IMR-90 (cell line): ENCODE data around the gene LAP3. TPM values are rescaled to one million over a fixed set of nuclear protein-coding genes. Genes with fewer than 3 reads are reported as not detected.

ENCODE experiments used
- ATAC-seq: fragments of 200-7000 bp; cut with Tn5 transposase; 2 replicates; pipeline ENCODE4 v1.9.1; 2020; ENCODE audit warnings: low read depth, mild to moderate bottlenecking, moderate library complexity
- BruUV-seq: library from RNA; stranded (reverse); fragments of 400-500 nt; replicated peaks from 2 replicates; lab custom pipeline; 2021; lab: Mats Ljungman, UMichigan
- CTCF ChIA-PET: fragments of 300-600 bp; formaldehyde crosslinking; extraction: SDS; loops from one replicate; lab custom pipeline; 2021; ENCODE audit warnings: antibody characterized with exemption; lab: Yijun Ruan, JAX
- POLR2A ChIA-PET: fragments of 300-600 bp; sonication (Branson Sonifier 250); formaldehyde crosslinking; loops from one replicate; lab custom pipeline; 2022; ENCODE audit warnings: antibody characterized with exemption; ENCODE audit not compliant: unreplicated experiment; lab: Charles Lee
- DNase-seq: peaks from one replicate; pipeline ENCODE4 v3.0.0; 2013
- H2AFZ ChIP-seq: replicated peaks from 2 replicates; pipeline ENCODE3; 2013; ENCODE audit warnings: low read length, mild to moderate bottlenecking; ENCODE audit not compliant: poor library complexity
- H2AK5ac ChIP-seq: 2 replicates; pipeline ENCODE4 v1.6.1; 2013; ENCODE audit warnings: low read depth, low read length, inconsistent platforms
- H2AK9ac ChIP-seq: replicated peaks from 2 replicates; pipeline ENCODE3; 2013; ENCODE audit warnings: mild to moderate bottlenecking, low read depth, low read length, moderate library complexity; ENCODE audit not compliant: poor library complexity
- H2BK120ac ChIP-seq: 2 replicates; pipeline ENCODE4 v1.6.1; 2013; ENCODE audit warnings: low read depth, low read length, inconsistent platforms
- H2BK15ac ChIP-seq: 3 replicates; pipeline ENCODE4 v1.6.1; 2013; ENCODE audit warnings: low read depth, low read length, inconsistent platforms
- H2BK20ac ChIP-seq: 2 replicates; pipeline ENCODE4 v1.6.1; 2013; ENCODE audit warnings: low read depth, mild to moderate bottlenecking, inconsistent platforms, low read length, moderate library complexity
- H2BK5ac ChIP-seq: 2 replicates; pipeline ENCODE4 v1.6.1; 2013; ENCODE audit warnings: mild to moderate bottlenecking, low read depth, low read length, inconsistent platforms; ENCODE audit not compliant: poor library complexity, severe bottlenecking
- H3K14ac ChIP-seq: replicated peaks from 2 replicates; pipeline ENCODE4 v1.6.1; 2013; ENCODE audit warnings: low read depth, low read length, inconsistent platforms
- H3K18ac ChIP-seq: 2 replicates; pipeline ENCODE4 v1.6.1; 2013; ENCODE audit warnings: low read depth, low read length, control low read depth
- H3K23ac ChIP-seq: 2 replicates; pipeline ENCODE4 v1.6.1; 2013; ENCODE audit warnings: low read depth, low read length, inconsistent platforms
- H3K27ac ChIP-seq: 2 replicates; pipeline ENCODE4 v1.5.1; 2013; ENCODE audit warnings: mild to moderate bottlenecking, control low read depth, low read length; ENCODE audit not compliant: insufficient read depth
- H3K27me3 ChIP-seq: 2 replicates; pipeline ENCODE4 v1.6.1; 2013; ENCODE audit warnings: low read length; ENCODE audit not compliant: control insufficient read depth, insufficient read depth
- H3K36me3 ChIP-seq: 2 replicates; pipeline ENCODE4 v1.6.1; 2013; ENCODE audit warnings: low read length, mixed read lengths; ENCODE audit not compliant: control insufficient read depth, insufficient read depth
- H3K4ac ChIP-seq: 2 replicates; pipeline ENCODE4 v1.6.1; 2013; ENCODE audit warnings: low read depth, low read length, inconsistent platforms
- H3K4me1 ChIP-seq: 2 replicates; pipeline ENCODE4 v1.6.1; 2013; ENCODE audit warnings: low read length, mixed read lengths; ENCODE audit not compliant: control insufficient read depth, insufficient read depth
- H3K4me2 ChIP-seq: 2 replicates; pipeline ENCODE4 v1.6.1; 2013; ENCODE audit warnings: low read depth, mild to moderate bottlenecking, control low read depth, low read length, moderate library complexity
- H3K4me3 ChIP-seq: 2 replicates; pipeline ENCODE4 v1.5.1; 2013; ENCODE audit warnings: low read depth, mild to moderate bottlenecking, control low read depth, low read length, moderate library complexity; ENCODE audit not compliant: insufficient read depth
- H3K56ac ChIP-seq: 2 replicates; pipeline ENCODE4 v1.6.1; 2013; ENCODE audit warnings: low read length, inconsistent platforms; ENCODE audit not compliant: insufficient read depth; ENCODE audit errors: extremely low read depth
- H3K79me1 ChIP-seq, 2 experiments: 2 replicates each; pipeline ENCODE4 v1.6.1; 2013; ENCODE audit warnings: low read length in 2 of 2, inconsistent platforms in 1 of 2, low read depth in 1 of 2
- H3K9ac ChIP-seq: 2 replicates; pipeline ENCODE4 v1.6.1; 2013; ENCODE audit warnings: low read depth, low read length, control low read depth
- H3K9me1 ChIP-seq: 2 replicates; pipeline ENCODE4 v1.6.1; 2013; ENCODE audit warnings: low read length, inconsistent platforms; ENCODE audit not compliant: insufficient read depth
- H3K9me3 ChIP-seq: 2 replicates; pipeline ENCODE4 v1.6.1; 2013; ENCODE audit warnings: low read length; ENCODE audit not compliant: control insufficient read depth, insufficient read depth
- H4K20me1 ChIP-seq: 2 replicates; pipeline ENCODE4 v1.6.1; 2013; ENCODE audit warnings: low read length, inconsistent platforms; ENCODE audit not compliant: insufficient read depth
- H4K5ac ChIP-seq: 2 replicates; pipeline ENCODE4 v1.6.1; 2013; ENCODE audit warnings: mild to moderate bottlenecking, low read depth, low read length, control low read depth
- H4K8ac ChIP-seq, 2 experiments: 2 replicates each; pipeline ENCODE4 v1.6.1; 2013; ENCODE audit warnings: low read depth in 2 of 2, low read length in 2 of 2, control low read depth in 1 of 2, inconsistent platforms in 1 of 2
- H4K91ac ChIP-seq: 2 replicates; pipeline ENCODE4 v1.6.1; 2013; ENCODE audit warnings: low read depth, low read length, inconsistent platforms; ENCODE audit not compliant: insufficient read depth
- CHD1 ChIP-seq: IDR thresholded peaks from 2 replicates; pipeline ENCODE4 v1.6.1; 2012; ENCODE audit warnings: low read depth, low read length, improper control_type of control experiment
- FOS ChIP-seq: fragments of 150-350 bp; IDR thresholded peaks from 2 replicates; pipeline ENCODE4 v1.6.1; 2016; ENCODE audit warnings: low read depth, low read length
- NFE2L2 ChIP-seq: fragments of 150-350 bp; IDR thresholded peaks from 2 replicates; pipeline ENCODE4 v1.6.1; 2016; ENCODE audit warnings: low read depth, mild to moderate bottlenecking, low read length
- RCOR1 ChIP-seq: IDR thresholded peaks from 2 replicates; pipeline ENCODE4 v1.6.1; 2012; ENCODE audit warnings: mild to moderate bottlenecking, low read length, improper control_type of control experiment; ENCODE audit not compliant: insufficient replicate concordance
- RFX5 ChIP-seq: IDR thresholded peaks from 2 replicates; pipeline ENCODE4 v1.8.0; 2012; ENCODE audit warnings: low read depth, mild to moderate bottlenecking, low read length, moderate library complexity
- WGBS, 2 experiments: methylation state at CpG; one replicate each; pipeline versions ENCODE4 v1.1.5 to v1.1.7; 2013; ENCODE audit warnings: missing lambda C conversion rate in 2 of 2; ENCODE audit not compliant: insufficient read length in 1 of 2; ENCODE audit errors: extremely low coverage in 2 of 2; 5-methylcytosine and 5-hydroxymethylcytosine counted together
- dilution Hi-C: fragments of 300-500 bp; cut with HindIII; formaldehyde crosslinking; loops from one replicate; pipeline ENCODE4 v1.14.3; 2018; ENCODE audit warnings: low sequenced_read_pairs; ENCODE audit not compliant: unreplicated experiment
- in situ Hi-C: fragments of 300-500 bp; cut with MboI; formaldehyde crosslinking; loops from 3 replicates; pipeline ENCODE4 v1.14.3; 2019; ENCODE audit warnings: low sequenced_read_pairs, inconsistent platforms, mixed read lengths
- intact Hi-C: fragments of 100-400 bp; cut with micrococcal nuclease; formaldehyde crosslinking; loops from 2 replicates; pipeline ENCODE4 v1.10.0; 2022
- polyA plus RNA-seq, 3 experiments: library from polyadenylated mRNA; depleted of rRNA; stranded (reverse); fragments of >200 nt; gene quantifications; 2 replicates each; pipeline ENCODE4 v1.2.3, GENCODE V29; 2012; ENCODE audit warnings: low replicate concordance in 1 of 3
- total RNA-seq: library from RNA; depleted of rRNA; stranded (reverse); fragments of >200 nt; gene quantifications from 2 replicates; pipeline ENCODE4 v1.2.3, GENCODE V29; 2012

The LAP3 gene
- total and polyA plus RNA-seq, 2 of the 4 experiments (the other 2 are of a cell fraction), result 57.9 to 91.6 TPM

GRCh38 chr4:17613761-17614415, 36.9 kb downstream of the LAP3 start:
- Histone ChIP-seq H3K27ac (peak overlapping the region; percentile 73), H3K79me1 (peaks cover 0 to 26% of the 10 kb centered on the region in 2 experiments; a peak in 2 of 4 replicates), H3K4me1 (peaks cover 5% of the 10 kb centered on the region), H4K91ac (peak overlapping the region; percentile 78; the same call in 1 of the 2 replicates), H2AFZ (peak overlapping the region; percentile 91), H3K4me3 (peak overlapping the region; percentile 75), H3K9me3 (no peaks in the 10 kb centered on the region), H2BK20ac (peak overlapping the region; percentile 16; the same call in 1 of the 2 replicates), H4K20me1 (peaks cover 34% of the 10 kb centered on the region), H3K14ac (peak overlapping the region; percentile 93), H2BK15ac (peak overlapping the region; percentile 30; the same call in 1 of the 3 replicates), H3K4ac (peak overlapping the region; percentile 80), H2BK5ac (peak overlapping the region; percentile 74), H3K18ac (peak overlapping the region; percentile 43), H3K4me2 (peak overlapping the region; percentile 86), H4K5ac (peak overlapping the region; percentile 66), H3K27me3 (no peaks in the 10 kb centered on the region), H2BK120ac (peak overlapping the region; percentile 81), H3K56ac (peak overlapping the region; percentile 97), H4K8ac (peak overlapping the region; percentile 59 to 98), H3K36me3 (peaks cover 16% of the 10 kb centered on the region), H3K9me1 (peaks cover 5% of the 10 kb centered on the region), H2AK9ac (peak overlapping the region; percentile 47), H3K9ac (peak overlapping the region; percentile 81), H2AK5ac (no peak overlapping the region), H3K23ac (peak overlapping the region; percentile 88; the same call in 1 of the 2 replicates)
- peak; percentile 83 for ATAC-seq
- intact Hi-C loops (loop anchor here (2.0 kb wide), 1 partner anchor 37 kb away; the partner anchor contains the start of gene LAP3), dilution Hi-C loops (no loop called here), in situ Hi-C loops (no loop called here)
- no CpG with 5 or more reads among the region's 23 CpGs for WGBS, 2 experiments
- ChIA-PET CTCF (interaction anchor here (0.6 kb wide), 1 partner anchor 8 kb away, joined by 4 read pairs; no protein-coding TSS in a partner anchor), POLR2A (interaction anchor here (0.6 to 1.0 kb wide), 4 partner anchors 35 to 196 kb away, joined by 3 to 4 read pairs (median 4); no protein-coding TSS in a partner anchor)
- TF ChIP-seq RFX5 (no peak), FOS (peak; percentile 33; the same call in 1 of the 2 replicates), CHD1 (no peak), NFE2L2 (peak; percentile 66), RCOR1 (peak; percentile 68)
- peak; percentile 87 for DNase-seq
- BruUV-seq, result TSS peak; percentile 93
